Measurements from ENCODE around the gene PARP1. TPM values are rescaled to one million over a fixed set of nuclear protein-coding genes. Genes with fewer than 3 reads are reported as not detected.

Gene PARP1
- total RNA-seq, 1 donor: 51.0 TPM

DNA sequence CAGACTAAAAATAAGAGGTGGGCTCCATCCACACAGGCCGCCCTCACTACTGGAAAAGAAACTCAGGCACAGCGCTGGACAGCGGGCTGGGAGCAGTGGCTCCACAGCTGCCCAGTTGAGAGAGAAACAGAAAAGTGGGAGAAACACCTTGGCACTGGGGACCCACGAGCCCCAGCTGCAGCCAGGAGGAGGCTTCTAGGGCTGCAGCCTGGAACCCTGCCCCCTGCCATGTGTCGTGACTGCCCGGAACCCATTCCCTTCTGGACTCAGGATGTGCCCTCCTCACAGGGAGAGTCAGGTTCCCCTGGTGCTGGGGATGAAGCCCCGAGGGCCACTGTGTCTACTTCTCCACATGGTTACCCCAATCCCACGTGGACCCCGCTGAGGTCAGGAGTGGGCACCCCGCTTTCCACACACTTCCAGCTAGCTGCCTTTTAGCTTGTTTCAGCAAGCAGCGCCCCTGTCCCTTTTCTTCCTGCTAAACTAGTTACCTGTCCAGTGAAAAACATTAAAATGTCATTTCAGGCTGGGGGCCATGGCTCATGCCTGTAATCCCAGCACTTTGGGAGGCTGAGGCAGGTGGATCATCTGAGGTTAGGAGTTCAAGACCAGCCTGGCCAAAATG lies 35.9 kb downstream of the PARP1 start:
- Histone ChIP-seq H4K20me1 (ENCODE audit: insufficient read depth, low read length) (no peaks in the 10 kb centered on the region), H3K79me2 (ENCODE audit: insufficient read depth, low read length) (no peaks in the 10 kb centered on the region), H3K4me1 (ENCODE audit: insufficient read depth, low read length) (no peaks in the 10 kb centered on the region), H3K36me3 (ENCODE audit: insufficient read depth, low read length) (peaks cover 55% of the 10 kb centered on the region), H3K27me3 (ENCODE audit: insufficient read depth, low read length) (no peaks in the 10 kb centered on the region), H3K27ac (ENCODE audit: low read depth, low read length) (no peak overlapping the region), H3K9me3 (ENCODE audit: low read depth, low read length) (no peaks in the 10 kb centered on the region), H3K4me3 (ENCODE audit: insufficient read depth, low read length) (no peak overlapping the region), H2AFZ (ENCODE audit: low read length) (no peak overlapping the region), H3K4me2 (ENCODE audit: insufficient read depth, low read length) (no peak overlapping the region)
- no peak for TF ChIP-seq CTCF (IDR thresholded peaks at IDR 0.05; ENCODE audit: extremely low read depth, low read depth, low read length)
- DNase-seq (ENCODE audit: insufficient read length, low spot score, missing footprints): no peak

DNA sequence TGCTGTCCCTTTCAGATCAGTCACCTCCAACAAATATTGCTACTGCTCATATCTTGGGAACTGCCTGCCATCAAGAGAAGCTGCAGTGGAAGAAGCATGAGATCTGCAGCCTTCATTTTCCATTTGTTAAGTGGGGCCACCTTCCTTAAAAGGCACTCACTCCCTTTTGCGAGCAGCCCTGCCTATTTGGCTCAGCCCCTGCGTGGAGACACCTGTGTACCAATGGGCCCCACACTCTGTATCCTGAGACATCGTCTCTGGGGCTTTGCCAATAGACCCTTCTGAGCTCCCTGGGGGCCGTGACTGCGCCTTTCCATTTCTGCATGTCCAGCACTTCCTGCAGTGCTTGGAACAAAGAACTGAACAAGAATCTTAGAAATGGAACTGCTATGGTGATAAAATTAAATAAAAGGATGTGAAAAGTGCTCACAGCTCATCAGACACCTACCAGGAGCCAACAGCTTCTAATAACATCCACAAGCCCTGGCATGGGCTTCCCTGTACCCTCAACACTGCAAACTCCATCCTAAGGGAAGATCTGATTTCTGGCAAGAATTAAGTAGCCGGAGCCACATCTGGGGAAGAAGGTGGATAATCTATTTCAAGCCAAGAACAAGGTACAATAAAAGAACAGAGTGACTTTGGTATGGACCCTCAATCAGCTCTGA lies 36.7 kb downstream of the PARP1 start:
- Histone ChIP-seq H3K27ac (ENCODE audit: low read depth, low read length) (no peak overlapping the region), H3K4me3 (ENCODE audit: insufficient read depth, low read length) (no peak overlapping the region), H2AFZ (ENCODE audit: low read length) (no peak overlapping the region), H3K27me3 (ENCODE audit: insufficient read depth, low read length) (no peaks in the 10 kb centered on the region), H3K79me2 (ENCODE audit: insufficient read depth, low read length) (no peaks in the 10 kb centered on the region), H3K9me3 (ENCODE audit: low read depth, low read length) (no peaks in the 10 kb centered on the region), H3K4me1 (ENCODE audit: insufficient read depth, low read length) (no peaks in the 10 kb centered on the region), H4K20me1 (ENCODE audit: insufficient read depth, low read length) (no peaks in the 10 kb centered on the region), H3K36me3 (ENCODE audit: insufficient read depth, low read length) (peaks cover 53% of the 10 kb centered on the region), H3K4me2 (ENCODE audit: insufficient read depth, low read length) (no peak overlapping the region)
- no peak for TF ChIP-seq CTCF (IDR thresholded peaks at IDR 0.05; ENCODE audit: extremely low read depth, low read depth, low read length)
- peak; percentile 82 for DNase-seq (ENCODE audit: insufficient read length, low spot score, missing footprints)

DNA sequence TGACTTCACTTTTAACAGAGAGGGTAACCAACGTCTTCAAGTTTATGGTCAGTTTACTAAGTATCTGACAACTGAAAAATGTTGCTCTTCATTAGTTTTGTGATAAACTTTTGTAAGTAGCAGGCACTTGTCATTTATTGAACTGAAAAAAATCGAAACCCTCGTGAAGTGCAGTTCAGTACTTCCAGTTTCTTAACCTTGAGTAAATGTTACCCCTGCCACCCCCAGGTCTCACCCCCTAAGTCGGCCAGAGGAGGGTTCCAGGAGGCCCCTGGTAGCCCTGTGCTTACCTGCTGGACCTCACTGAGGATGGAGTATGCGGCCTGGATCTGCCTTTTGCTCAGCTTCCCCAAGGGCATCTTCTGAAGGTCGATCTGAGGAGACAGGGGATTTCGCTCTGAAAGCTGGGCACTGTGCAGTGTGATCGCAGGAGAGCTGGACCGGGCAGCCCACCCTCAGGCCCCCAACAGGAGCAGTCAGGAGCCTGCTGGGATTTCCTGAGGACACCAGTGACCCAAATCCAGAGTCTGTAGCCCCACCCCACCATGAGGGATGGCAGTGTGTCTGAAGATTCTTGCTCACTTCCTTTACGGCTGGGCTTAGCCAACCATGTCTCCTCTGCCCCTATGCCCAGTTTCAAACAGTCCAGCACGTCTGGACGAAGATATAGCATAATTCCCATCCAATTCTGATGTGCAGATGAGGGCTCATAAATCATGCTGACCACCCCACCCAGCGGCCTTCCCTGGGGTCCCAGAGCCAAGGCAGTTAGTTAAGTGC lies 37.6 kb downstream of the PARP1 start:
- no peak overlapping the region for H3K27ac ChIP-seq (ENCODE audit: low read depth, low read length)
- no peaks in the 10 kb centered on the region for H3K79me2 ChIP-seq (ENCODE audit: insufficient read depth, low read length)
- no peaks in the 10 kb centered on the region for H3K9me3 ChIP-seq (ENCODE audit: low read depth, low read length)
- H4K20me1 ChIP-seq (ENCODE audit: insufficient read depth, low read length): no peaks in the 10 kb centered on the region
- no peaks in the 10 kb centered on the region for H3K27me3 ChIP-seq (ENCODE audit: insufficient read depth, low read length)
- no peak for TF ChIP-seq CTCF (IDR thresholded peaks at IDR 0.05; ENCODE audit: extremely low read depth, low read depth, low read length)
- peaks cover 54% of the 10 kb centered on the region for H3K36me3 ChIP-seq (ENCODE audit: insufficient read depth, low read length)
- no peak overlapping the region for H2AFZ ChIP-seq (ENCODE audit: low read length)
- H3K4me2 ChIP-seq (ENCODE audit: insufficient read depth, low read length): no peak overlapping the region
- H3K4me3 ChIP-seq (ENCODE audit: insufficient read depth, low read length): no peak overlapping the region
- DNase-seq (ENCODE audit: insufficient read length, low spot score, missing footprints): peak; percentile 58
- H3K4me1 ChIP-seq (ENCODE audit: insufficient read depth, low read length): no peaks in the 10 kb centered on the region

DNA sequence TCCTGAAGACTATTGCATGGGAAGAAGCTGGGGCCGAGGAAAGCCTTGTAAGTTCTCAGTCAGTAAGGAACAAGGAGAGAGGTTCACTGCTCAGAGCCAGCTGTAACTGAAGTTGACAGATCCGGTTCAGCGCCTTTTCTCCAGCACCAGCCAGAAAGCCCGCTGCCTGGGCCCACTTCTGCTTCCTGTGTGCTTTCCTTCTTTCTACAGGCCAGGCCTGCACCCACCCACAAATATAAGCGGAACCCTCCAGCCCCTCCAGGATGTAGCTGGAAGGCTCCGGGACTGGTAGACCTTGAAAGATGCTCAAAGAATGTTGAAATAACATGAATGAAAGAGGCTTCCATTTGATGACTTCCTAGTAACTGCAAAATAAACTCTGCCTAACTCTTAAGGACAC lies 38.8 kb downstream of the PARP1 start:
- Histone ChIP-seq H3K27me3 (ENCODE audit: insufficient read depth, low read length) (no peaks in the 10 kb centered on the region), H3K36me3 (ENCODE audit: insufficient read depth, low read length) (peaks cover 55% of the 10 kb centered on the region), H4K20me1 (ENCODE audit: insufficient read depth, low read length) (no peaks in the 10 kb centered on the region), H3K4me1 (ENCODE audit: insufficient read depth, low read length) (no peaks in the 10 kb centered on the region), H3K79me2 (ENCODE audit: insufficient read depth, low read length) (no peaks in the 10 kb centered on the region), H2AFZ (ENCODE audit: low read length) (no peak overlapping the region), H3K9me3 (ENCODE audit: low read depth, low read length) (no peaks in the 10 kb centered on the region), H3K4me3 (ENCODE audit: insufficient read depth, low read length) (no peak overlapping the region), H3K27ac (ENCODE audit: low read depth, low read length) (no peak overlapping the region), H3K4me2 (ENCODE audit: insufficient read depth, low read length) (no peak overlapping the region)
- no peak for TF ChIP-seq CTCF (IDR thresholded peaks at IDR 0.05; ENCODE audit: extremely low read depth, low read depth, low read length)
- no peak for DNase-seq (ENCODE audit: insufficient read length, low spot score, missing footprints)
